ENCODE results near the gene ATP7B.
"Not testable (repeated sequence)": the region's sequence is repeated elsewhere in the genome, so short reads cannot be mapped to it uniquely, and the experiment has no call there.

Gene ATP7B

DNA sequence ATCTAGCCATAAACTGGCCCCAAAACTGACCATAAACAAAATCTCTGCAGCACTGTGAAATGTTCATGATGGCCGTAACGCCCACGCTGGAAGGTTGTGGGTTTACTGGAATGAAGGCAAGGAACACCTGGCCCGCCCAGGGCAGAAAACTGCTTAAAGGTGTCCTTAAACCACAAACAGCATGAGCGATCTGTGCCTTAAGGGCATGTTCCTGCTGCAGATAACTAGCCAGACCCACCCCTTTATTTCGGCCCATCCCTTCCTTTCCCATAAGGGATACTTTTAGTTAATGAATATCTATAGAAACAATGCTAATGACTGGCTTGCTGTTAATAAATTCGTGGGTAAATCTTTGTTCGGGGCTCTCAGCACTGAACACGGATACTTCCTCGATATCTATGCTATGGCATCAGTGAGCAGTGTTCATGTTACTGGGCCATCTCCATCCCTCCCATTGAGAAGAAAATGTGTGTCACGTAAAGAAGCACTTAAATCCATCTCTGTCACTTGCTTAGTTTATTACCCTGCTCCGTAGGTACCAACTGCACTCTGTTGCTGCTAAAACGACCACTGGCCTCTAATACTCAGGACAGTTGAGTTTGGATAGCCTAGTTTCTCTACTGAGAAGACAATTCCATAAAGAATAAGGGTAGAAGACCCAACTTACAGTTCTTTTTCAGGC is 5.3 kb downstream of the ATP7B start:
- DNase-seq: no peak

DNA sequence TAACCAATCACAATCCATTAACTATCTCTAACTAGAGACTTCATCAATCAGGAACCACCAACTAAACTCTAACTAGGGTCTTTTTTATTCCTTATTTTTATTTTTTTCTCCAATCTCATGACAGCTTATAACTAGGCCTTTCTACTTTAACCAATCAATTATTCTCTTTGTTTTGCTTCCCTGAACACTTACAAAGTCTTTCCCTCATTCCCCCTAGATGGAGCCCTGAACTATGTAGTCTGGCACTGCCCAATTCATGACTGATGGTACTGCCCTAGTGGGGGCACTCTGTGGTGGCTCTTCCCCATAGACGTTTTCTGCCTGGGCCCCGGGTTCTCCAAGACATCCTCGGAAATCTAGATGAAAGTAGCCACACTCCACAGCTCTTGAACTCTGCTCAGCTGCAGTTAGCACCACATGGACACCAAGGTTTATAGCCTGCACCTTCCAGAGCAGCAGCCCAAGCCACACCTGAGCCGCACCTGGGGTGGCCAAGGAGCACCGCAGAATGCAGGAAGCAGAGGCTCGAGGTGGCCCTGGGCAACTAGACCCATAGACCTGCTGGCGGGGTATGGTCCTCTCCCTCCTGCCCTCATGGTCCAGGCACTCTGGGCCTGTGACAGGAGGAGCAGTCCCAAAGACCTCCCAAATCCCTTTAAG is 6.6 kb downstream of the ATP7B start:
- DNase-seq: no peak

DNA sequence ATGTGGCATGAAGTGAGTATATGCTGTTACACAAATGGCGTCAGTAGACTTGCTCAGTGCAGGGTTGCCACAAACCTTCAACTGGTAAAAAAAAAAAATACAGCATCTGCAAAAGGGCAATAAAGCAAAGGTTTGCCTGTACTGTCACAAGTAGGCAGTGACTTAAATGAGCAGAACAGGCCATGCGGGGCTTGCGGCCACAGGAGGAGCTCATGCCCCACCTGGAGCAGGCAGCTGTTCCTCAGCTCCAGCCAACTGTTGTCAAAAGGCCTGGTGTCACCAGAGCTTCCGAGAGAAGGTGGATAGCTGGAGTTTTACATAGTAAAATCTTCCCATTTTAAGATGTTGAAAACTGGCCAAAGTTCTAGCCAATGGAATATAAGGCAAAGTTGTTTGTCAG is 7.7 kb downstream of the ATP7B start:
- no peak for DNase-seq

DNA sequence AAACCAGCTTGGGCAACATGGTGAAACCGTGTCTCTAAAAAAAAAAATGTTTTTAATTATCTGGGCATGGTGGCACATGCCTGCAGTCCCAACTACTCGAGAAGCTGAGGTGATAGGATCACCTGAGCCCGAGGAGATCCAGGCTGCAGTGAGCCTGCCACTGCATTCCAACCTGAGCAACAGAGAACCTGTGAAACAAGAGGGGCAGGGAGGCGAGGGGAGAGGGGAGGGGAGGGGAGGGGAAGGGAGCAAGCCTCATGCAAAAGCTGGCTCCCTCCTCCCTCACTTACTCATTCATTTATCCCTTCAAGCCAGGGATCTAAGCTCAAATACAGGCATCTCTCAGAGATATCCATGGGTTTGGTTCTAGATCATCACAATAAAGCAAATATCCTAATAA is 8.9 kb downstream of the ATP7B start:
- DNase-seq: no peak

DNA sequence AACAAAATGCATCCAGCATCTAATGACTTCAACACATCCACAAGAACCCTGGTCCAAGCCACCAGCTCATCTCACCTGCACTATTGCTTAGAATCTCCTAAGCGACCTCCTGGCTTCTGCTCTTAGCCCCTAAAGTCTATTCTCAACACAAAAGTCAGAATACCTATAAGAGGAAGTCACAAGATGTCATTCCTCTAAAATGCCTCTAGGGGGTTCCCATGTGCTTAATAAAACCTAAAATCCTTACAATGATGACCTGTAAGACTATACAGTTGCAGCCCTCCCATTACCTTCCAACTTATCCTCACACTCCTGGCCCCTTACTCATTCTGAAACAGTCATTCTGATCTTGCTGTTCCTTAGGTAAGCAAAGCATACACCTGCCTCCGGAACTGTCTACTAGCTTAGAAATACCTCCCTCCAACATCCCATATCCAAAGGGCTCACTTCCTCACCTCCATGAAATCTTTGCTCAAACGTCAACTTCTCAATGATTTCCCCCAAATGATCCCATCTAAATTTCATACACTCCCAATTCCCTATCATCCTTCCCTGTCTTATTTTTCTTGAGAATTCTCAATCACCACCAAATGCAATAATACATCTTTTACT is 10.0 kb downstream of the ATP7B start:
- DNase-seq: no peak

DNA sequence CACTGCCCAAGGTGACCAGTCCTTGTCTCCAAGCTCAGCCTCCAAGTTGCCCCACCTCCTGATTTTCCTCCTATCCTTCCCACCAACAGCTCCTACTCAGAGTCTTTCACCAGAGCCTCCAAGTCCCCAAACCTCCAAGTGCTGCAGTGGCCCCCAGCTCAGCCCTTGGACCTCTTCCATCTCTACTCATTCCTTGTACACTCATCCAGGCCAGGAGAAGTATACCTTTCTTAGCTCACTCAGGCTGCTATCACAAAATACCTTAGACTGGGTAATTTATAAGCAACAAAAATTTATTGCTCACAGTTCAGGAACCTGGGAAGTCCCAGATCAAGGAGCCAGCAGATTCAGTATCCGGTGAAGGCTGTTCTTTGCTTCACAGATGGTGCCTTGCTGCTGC is 11.3 kb downstream of the ATP7B start:
- no peak for DNase-seq

DNA sequence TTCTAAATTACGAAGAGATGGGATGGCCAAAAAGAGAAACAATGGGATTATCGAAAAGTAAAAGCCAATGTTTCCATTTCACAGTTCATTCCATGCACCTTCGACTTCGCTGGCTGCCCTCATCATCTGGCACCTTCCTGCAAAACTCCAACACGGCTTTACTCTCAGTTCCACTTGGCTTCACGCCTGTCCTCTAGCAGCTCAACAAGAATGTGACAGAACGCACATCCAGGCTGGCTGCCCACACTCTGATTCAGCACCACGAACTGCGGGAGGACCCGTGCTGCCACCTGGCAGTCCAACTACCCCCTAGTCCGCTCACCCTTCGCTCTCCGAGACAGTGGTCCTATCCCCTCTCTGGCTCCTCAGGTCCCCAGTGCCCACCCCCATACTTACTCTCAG is 11.7 kb downstream of the ATP7B start:
- no peak for DNase-seq

DNA sequence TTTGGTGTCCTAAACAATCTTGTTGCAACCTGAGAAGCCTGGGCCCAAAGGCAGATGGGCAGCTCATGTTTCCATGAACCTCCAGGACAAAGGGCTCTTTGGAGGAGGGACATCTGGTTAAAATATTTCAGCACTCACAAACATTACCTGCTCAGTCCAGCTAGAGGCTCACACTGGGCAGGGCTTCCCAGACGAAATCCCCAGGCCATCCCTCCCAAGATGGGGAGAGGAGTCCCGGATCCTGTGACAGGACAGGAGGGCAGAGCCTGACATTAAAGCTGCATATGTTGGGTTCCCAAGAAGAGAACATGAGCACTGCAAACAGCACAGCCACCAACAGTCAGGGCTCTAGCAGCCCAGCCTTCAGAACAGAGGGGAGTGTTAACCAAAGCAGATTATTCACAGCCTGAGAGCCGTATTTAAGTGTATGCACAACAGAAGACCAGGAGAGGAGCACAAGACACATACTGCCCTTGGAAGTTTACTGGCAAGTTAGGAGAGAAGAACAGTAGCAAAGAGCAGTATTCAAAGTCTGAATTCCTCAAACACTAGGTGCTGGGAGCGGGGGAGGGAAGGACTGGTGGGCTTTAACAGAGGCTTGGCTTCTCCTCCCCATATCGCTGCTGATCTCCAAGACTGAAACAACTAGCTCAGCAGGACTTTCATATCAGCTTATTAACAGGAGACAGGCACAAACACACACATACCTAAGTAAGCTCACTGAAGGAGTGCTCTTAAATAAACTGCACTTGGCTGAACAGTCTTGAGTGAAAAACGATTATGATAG is 12.3 kb downstream of the ATP7B start:
- DNase-seq: no peak

DNA sequence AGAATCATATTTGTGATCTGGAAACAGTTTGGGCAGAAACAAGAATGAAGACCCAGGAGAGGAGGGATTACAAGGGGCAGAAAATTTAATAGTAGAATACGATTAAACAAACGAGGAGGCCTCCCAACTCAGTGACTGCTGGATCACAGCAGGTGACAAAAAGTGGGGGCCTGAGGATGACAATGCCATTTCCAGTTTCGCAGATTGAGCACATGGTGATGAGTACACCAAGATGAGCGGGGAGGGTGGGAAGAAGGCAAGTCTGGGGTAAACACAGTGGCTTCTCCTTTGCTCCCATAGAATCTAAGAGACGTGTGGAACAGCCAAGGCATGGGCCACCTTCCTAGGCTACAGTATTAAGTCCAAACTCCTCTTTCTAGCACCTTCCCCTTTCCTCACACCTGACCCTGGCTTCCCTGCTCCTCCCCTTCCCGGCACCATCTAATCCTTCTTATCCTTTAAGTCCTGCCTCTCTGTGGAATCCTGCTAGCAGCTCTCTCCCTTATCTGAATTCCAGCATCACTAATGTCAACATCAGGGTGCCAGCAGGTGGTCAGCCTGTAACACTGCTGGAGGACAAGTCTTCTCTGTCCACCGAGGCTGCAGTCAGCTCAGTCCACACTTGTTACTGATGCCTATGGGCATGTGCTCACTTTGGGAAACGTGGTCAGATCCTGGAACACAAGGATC is 13.5 kb downstream of the ATP7B start:
- no peak for DNase-seq

DNA sequence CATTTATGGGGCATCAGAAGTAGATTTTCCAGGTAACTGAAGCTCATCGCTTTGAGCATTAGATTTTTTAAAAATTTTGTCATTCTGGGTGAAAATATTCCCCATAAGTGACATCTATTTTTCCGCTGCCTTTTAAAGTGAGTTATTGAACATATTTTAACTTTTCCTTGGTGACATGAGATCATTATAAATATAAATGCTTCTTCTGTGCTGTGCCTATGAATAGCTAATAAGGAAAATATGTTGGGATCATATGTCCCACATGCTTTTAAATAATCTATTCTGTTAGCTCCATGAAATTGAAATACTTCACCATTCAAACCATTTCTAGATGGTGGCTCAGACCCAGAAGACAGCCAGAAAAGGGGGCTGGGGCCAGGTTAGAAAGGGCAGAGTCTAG is 14.1 kb downstream of the ATP7B start:
- DNase-seq: no peak

DNA sequence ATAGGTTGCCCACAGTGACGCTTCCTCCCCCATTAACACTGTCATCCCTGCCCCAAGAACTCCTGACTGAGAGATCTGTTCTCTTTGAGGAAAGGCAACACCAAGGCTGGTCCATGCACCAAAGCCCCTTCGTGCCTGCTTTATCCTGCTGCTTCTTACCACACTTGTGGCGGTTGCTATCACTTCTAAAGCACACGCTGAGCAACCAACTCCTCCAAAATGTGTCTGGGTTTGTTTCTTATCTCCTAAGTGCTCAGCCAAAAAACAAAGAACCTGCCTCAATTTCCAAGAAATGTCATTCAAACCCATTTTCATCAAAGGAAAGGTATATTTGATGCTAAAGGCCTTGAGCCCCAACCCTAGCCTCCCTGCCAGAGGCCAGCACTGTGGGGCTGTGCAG is 14.6 kb downstream of the ATP7B start:
- DNase-seq: no peak

DNA sequence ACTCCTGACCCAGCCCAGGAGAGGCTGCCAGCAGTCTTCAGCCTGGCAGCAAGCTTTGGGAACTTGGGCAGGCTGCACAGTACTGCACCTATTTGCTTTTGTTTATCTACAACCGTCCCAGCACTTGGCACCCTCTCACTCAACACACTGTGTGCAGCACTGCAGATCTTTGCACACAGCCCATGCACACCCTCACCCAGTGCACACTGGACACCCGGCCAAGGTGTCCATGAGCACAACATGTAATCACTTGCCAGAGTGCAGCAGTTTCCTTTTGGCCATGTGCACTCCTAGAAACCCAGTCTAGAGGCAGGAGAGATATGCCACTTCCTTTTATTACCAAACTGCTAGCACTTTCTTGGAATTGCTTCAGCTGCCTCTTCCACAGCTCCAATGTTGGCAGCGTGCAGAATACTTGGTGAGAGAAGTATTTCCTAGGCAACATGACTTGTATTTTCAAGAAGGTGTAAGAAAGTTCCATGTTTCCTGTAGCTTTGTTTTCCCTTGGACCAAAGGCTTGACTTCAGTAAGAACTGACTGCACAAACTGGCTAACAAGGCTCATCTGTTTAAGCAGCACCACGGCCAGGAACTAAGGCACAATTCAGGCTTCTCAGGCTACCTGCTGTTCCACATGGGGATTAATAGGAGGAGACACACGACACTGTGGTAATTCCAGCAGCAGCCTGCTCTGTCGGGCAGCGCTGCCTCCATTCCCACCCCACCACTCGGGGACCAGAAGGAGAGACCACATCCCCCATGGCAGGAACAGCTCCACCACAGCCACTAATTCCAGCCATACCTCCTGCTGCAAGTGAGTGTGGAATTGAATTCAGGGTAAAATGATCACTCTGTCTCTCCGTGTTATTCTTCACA is 15.3 kb downstream of the ATP7B start:
- no peak for DNase-seq

DNA sequence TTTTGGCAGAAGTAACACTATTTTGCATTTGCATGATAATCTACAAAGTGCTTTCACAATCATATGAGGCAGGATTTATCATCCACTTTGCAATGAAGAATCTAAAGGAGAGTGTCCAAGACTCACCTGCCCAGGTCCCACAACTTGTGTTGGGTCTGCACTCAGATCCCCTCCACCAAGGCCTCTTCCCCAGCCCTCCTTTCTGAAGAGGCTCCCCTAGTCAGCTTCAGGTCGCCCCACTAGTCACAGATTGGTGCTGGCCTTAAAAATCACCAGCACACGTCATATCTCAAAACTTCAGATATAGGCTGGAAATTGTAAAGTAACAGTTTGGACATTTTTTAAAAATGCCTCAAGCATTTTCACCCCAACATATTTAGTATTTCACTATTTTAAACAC is 17.5 kb downstream of the ATP7B start:
- DNase-seq: no peak

DNA sequence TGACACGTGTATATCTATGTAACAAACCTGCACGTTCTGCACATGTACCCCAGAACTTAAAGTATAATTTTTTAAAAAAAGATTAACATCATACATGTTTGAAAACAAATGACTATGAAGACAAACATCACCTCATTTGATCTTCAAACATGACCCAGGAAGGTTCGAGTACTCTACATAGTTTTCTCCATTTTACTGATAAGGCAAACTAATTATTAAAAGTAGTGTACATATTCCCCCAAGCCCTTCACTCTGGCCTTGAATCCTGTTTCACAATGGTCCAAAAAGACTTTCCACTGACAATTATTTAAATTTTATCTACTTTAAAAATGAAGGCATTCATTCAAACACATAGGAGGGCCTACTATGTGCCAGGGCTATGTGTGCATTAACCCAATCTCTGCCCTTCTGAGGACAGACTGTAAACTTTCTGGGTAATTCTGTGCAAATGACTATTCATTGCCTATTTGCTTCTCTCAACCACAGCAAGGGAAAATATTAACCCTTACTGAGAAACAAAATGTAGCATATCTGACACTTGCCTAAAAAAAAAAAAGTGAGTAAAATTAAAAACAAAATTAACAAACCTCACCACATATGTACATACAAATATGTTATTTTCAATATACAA is 22.1 kb downstream of the ATP7B start:
- no peak for DNase-seq

DNA sequence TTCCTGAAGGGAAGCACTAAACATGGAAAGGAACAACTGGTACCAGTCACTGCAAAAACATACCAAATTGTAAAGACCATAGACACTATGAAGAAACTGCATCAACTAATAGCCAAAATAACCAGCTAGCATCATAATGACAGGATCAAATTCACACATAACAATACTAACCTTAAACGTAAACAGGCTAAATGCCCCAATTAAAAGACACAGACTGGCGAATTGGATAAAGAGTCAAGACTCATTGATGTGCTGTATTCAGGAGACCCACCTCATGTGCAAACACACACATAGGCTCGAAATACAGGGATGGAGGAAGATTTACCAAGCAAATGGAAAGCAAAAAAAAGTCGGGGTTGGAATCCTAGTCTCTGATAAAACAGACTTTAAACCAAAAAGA is 26.3 kb downstream of the ATP7B start:
- DNase-seq: not testable (repeated sequence)

DNA sequence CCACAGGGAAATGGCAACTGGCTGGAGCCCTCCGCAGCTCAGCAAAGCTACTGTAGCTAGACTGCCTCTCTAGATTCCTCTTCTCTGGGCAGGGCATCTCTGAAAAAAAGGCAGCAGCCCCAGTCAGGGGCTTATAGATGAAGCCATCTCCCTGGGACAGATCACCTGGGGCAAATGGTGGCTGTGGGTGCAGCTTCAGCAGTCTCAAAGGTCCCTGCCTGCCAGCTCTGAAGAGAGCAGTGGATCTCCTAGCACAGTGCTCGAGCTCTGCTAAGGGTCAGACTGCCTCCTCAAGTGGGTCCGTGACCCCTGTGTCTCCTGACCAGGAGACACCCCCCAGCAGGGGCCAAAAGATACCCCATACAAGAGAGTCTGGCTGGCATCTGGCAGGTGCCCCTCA is 28.0 kb downstream of the ATP7B start:
- not testable (repeated sequence) for DNase-seq

DNA sequence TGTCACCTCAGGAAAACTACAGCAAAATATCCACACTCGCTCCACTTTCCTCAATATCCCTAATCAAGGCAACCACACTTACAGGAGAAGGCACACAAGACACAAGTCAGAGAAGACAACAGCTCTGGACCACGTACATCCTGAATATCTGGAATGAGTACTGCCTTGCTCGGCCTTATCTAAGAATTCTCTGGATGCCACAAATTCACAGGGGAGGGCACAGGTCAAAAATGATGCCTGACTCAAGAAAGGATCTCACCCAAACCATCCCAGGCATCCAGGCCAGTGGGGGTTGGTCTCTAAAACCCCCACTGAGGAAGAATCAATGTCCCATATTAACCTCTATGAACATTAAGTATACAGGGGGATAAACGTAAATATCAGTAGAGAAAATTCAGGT is 29.9 kb downstream of the ATP7B start:
- no peak for DNase-seq

DNA sequence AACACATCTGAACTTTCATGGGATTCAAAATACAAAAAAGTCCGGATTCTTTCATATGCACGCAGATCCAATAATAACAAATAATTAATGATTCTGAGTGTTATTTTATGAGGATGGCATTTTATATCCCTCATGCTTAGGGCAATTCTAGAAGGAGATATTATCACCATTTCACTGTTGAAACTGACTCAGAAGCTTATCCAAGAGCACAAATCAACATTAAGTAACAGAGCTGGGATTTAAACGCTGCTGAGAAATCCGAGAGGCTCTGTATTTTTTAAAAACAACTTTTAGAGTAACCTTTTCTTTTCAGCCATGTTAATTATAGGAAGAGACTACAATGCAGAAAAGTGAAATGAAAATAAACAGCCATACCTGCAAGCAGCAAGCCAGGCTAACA is 30.3 kb downstream of the ATP7B start:
- no peak for DNase-seq

DNA sequence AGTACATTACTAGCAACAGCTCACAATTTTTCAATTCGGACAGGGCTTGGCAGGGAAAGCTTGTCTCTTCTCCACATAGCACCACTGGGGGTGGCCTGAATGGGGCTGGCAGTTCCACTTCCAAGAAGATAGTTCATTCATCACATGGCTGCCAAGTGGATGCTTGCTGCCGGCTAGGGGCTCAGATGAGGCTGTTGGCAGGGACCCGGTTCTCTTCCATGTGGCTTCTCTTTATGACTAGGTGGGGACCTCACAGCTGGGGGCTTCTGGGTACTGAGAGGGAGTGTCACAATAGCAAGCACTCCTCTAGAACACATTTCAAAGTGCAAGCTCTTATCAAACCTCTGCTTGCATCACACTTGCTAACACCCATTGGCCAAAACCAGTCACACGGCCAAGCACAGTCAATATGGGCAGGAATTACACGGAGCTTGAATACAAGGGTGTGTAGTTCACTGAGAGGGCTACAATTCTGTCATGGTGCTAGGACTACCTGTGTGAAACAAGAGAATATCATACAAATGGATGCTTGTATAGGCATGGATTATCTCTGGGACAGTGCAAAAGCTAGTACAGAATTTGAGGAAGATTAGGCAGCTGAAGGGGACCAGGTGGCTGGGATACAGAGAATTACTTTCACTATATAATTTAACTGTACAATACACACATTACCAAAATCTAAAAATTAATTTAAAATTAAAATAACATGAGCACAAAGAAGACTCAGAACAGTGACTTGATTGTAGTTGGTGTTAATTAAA is 32.3 kb downstream of the ATP7B start:
- no peak for DNase-seq

DNA sequence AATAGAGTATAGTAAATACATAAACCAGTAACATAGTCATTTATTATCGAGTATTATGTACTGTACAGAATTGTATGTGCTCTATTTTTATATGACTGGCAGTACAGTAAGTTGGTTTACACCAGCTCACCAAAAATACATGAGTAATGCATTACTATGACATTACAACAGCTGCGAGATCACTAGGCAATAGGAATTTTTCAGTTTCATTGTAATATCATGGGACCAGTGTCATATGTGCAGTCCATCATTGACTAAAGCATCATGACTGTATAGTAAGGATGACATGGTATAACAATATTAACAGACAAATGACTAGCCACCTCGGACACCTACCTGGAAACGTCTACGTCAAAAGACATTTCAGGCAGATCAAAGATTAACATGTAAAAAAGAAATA is 33.6 kb downstream of the ATP7B start:
- DNase-seq: no peak

DNA sequence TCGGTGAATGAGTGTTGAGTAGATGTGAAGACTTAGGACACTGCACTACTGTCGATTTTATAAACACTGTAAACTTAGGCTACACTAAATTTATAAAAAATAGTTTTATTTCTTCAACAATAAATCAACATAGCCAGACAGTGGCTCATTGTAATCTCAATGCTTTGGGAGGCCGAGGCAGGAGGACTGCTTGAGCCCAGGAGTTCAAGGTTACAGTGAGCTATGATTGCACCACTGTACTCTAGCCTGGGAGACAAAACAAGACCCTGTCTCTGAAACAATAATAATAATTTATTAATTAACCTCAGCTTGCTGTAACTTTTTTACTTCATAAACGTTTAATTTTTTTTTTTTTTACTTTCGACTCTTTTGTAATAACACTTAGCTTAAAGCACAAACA is 34.4 kb downstream of the ATP7B start:
- DNase-seq: no peak

All from NCI-H1436 treated with DMSO at 0.1 percent for 48 hours (cell line).